GM21526 (cell line): ENCODE results near the gene TSSC4.

Experiments used
- ATAC-seq: cut with Tn5 transposase; IDR thresholded peaks from one replicate; pipeline ENCODE4 v1.9.1; 2021; ENCODE audit warnings: moderate library complexity; ENCODE audit not compliant: unreplicated experiment, low FRiP score

Gene TSSC4

GRCh38 chr11:2368851-2369180, 31.7 kb upstream of the TSSC4 start:
- ATAC-seq = no peak

GRCh38 chr11:2369320-2369719, 31.2 kb upstream of the TSSC4 start:
- no peak for ATAC-seq

GRCh38 chr11:2369896-2370295, 30.7 kb upstream of the TSSC4 start:
- no peak for ATAC-seq

GRCh38 chr11:2374456-2375201, 25.9 kb upstream of the TSSC4 start:
- ATAC-seq = no peak

DNA sequence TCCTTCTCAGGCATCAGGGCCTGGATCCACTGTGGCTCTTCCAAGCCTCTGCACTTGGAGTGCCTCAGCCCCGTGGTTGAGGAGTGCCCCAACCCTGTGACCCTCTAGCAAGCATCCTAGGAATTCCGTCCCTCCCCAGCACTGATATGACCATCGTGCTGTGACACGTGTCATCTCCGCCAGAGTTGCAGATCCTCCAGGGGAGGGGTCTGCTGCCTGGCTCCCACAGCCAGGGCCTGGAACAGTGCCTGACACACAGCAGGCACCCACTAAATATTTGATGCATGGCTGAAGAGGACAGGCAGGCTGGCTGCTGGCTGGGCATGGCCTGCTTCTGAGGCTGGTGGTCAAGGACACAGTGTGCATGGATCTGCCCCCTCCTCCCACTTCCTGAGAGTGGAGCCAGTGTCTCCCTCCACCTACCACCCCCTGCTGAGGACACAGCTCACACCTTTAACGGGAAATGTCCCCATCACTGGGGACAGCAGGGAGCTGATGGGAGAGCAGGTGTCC, 25.2 kb upstream of the TSSC4 start:
- ATAC-seq = no peak

DNA sequence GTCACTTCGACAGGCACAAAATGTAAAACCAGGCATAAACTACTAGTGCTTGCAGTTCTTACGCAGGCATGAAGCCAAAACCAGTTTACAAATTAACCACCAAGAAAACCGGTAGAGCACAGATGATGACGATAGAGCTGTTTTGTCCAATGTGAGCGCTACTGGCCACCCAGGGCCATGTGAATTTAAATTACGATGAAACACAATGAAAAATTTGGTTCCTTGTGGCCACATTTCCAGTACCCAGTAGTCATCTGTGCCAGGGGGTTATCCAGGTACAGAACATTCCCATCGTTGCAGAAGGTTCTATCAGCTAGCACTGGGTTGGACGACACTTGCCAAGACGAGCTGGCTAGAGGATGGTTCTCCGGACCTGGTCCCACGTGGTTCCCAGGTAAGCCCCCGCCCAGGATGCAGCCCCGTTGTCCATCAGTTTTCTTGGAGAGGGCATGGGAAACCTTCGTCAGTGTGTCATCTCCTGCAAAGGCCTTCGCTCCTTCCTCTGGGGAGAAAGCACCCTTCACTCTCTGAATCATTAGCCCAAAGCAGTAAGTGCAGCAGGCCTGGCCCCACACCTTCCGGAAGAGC, 24.5 kb upstream of the TSSC4 start:
- no peak for ATAC-seq

DNA sequence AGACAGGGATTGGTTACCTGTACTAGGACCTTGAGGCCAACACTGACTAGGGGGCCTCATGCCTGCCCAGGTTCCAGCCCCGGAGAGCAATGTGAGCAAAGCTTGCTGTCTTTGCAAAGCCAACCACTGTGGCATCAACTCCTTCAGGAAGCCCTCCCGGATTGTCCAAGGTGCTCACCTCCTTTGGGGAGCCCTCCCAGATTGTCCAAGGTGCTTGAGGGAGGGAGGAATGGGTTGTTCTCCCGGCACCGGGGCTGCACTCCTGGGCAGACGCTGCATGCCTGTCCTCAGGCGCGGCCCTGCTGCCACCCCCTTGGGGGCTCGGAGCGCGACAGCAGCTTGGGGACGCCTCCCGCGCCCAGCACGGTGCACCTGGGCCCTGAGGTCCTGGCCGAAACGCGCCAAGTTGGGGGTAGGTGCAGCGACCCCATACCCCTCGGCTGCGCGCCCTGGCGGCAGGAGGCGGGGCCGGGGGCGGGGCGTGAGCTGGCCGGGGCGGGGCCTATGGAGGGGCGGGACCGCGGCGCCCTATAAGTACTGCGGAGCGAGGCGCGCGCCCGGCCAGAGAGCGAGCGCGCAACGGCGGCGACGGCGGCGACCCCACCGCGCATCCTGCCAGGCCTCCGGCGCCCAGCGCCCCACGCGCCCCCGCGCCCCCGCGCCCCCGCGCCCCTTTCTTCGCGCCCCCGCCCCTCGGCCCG, 23.6 kb upstream of the TSSC4 start, which contains the start of gene CD81:
TSS of gene CD81 (plus strand) at position 560 of the 701 bp plus-strand sequence. CDS start 240 bp downstream, outside the sequence.
- no peak for ATAC-seq

- ATAC-seq = no peak
Measured at GRCh38 chr11:2377511-2378443, 22.8 kb upstream of the TSSC4 start.

DNA sequence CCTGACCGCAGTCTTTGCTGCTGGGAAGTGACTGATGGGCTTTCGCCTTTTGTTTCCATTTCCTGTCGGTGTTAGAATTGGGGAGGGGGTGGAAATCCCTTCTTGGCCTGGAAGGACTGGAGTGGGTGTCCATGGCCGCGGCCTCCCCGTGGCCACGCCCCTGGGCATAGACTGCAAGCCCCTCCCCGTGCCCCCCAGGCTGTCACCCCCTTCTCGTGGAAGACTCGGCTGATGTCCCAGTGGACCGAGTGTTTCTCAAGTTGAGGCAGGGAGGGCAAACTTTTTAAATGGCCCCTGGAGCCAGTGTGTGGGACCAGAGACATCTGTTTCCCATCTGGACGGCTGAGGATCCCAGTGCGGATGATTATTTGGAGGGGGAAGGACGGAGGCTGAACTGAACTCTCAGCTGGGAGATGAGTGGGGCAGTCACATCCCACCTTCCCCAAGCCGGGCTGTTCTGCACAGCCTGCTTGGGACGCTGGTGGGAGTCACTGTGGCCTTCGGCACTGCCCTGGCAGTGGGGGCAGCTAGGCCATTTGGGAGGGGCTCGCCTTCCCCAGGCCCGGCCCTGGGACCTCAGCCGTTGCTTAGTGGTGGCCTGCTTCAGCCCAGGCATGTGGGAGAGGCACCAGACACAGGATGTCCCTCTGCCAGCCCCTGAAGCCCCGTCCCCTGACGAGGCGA, 21.9 kb upstream of the TSSC4 start:
- no peak for ATAC-seq

DNA sequence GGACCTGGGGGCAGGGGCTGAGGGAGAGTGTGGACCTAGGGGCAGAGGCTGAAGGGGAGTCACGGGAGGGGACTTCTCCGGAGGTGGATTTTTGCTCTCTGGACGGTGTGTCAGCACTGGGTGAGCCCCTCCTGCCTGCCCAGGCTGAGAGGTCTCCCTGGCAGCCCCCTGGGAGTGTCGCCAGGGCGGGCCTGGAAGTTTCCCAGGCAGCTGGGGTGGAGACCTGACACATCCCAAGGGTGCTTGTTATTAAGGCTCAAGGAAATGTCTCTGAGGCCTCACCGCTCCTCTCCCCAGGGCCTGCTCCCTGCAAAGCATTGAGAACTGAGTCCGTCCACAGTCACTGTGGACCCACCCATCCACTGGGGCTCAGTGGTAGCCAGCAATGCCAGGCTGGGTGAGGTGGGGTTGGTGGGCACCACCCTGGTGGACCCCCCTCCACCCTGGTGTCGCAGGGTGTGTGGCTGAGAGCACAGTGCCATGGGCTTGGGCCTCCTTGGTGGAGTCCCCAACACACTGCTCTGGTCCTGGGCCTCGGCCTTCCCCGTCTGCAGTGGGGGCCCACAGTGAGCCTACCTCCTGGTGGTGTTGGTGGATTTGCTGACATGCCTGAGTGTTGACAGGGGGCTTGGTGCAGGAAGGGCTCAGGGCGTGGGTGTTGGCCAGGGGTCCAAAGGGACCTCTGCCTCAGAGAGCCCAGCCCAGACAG, 20.9 kb upstream of the TSSC4 start:
- no peak for ATAC-seq

DNA sequence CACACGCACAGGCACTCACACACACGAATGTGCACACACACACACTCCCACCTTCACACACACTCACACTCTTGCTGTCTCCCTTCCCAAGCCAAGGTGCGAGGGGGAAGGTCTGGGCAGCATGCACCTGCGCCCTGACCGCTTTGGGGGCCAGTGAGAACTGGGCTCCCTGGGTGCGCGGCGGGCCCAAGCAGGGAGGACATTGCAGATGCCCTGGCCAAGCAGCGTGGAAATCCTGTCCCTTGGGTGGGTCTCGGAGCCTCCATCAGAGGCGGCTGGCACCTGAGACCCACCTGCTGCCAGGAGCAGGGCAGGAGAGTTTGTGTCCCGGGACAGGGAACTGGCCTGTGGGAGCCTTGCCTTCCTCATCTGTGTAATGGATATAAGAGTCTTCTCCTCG, 20.2 kb upstream of the TSSC4 start:
- no peak for ATAC-seq

DNA sequence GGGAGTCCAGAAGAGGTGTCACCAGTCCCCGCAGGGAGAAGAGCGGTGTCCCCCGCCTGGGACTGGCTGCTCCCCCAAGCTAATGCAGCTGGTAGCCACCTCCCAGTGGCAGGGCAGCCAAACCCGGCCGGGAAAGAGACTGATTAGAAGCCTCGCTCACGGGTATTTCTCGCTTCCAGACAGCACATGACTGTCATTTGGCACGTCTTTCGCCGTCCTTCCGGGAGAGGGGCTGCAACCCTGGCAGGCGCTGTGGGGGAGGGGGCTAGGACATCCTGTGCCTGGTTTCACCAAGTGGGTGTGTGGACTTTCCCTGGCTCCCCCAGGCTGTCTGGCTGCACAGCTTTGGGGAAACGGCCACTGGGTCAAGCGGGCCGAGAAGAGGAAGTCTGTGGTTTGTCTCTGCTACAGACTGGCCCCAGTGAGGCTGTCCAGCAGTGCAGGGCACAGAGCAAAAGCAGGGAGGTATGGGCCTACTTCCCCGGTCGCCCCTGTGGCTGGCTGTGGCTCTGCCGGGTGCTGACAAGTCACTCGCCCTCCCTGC, 19.7 kb upstream of the TSSC4 start:
- ATAC-seq = no peak

GRCh38 chr11:2381494-2382128, 18.9 kb upstream of the TSSC4 start:
- ATAC-seq = no peak

GRCh38 chr11:2382129-2382517, 18.4 kb upstream of the TSSC4 start:
- no peak for ATAC-seq

DNA sequence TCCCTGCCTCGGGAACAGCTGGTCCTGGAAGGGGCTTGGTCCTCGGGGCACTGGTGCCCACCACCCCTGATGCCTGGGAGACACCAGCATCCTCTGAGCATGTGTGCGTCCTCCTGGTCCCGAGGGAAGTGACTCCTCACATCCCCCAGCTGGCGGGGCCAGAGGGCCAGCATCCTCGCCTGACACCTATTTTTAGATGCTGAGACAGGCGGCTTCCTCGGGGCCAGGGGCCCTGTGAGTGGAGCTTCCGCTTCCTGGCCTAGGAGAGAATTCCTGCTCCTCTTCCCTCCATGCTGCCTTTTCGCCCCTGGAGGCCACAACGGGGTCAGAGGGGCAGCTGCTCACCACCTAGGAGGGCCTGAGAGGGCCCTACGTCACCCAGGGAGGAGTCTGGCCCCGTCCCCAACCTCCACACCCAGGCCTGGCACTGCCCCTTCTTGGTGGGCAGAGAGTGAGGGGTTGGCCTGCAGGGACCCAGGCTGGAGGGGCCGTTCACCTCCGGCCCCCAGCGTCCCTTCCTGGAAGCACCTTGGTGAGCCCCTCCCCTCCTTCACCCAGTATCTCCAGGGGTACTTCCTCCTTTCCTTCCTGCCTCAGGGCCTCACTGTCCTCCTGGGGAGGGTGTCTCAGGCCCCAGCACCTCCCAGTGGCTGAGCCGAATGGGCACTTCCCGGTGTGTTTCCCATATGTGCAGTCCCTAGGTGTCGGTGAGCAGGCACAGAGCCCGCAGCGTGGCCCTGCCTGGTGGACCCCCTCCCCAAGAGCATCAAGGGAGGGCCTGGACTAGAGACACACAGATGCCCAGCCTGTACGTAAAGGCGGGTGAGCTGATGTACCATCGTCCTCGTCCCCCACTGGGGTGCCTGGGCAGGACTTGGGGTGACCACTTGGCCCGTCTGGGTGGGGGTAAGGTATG, 17.4 kb upstream of the TSSC4 start:
- ATAC-seq = no peak

GRCh38 chr11:2383852-2384804, 16.4 kb upstream of the TSSC4 start:
- no peak for ATAC-seq
